Measurements from ENCODE around the gene ACTG1. TPM values are rescaled to one million over a fixed set of nuclear protein-coding genes. Genes with fewer than 3 reads are reported as not detected.
A peak's percentile ranks its signal among the peaks of the same experiment; 100 is the strongest.

Gene ACTG1
- total and polyA plus RNA-seq, 9 donors: 810 to 1,698 (median 1,452) TPM

DNA sequence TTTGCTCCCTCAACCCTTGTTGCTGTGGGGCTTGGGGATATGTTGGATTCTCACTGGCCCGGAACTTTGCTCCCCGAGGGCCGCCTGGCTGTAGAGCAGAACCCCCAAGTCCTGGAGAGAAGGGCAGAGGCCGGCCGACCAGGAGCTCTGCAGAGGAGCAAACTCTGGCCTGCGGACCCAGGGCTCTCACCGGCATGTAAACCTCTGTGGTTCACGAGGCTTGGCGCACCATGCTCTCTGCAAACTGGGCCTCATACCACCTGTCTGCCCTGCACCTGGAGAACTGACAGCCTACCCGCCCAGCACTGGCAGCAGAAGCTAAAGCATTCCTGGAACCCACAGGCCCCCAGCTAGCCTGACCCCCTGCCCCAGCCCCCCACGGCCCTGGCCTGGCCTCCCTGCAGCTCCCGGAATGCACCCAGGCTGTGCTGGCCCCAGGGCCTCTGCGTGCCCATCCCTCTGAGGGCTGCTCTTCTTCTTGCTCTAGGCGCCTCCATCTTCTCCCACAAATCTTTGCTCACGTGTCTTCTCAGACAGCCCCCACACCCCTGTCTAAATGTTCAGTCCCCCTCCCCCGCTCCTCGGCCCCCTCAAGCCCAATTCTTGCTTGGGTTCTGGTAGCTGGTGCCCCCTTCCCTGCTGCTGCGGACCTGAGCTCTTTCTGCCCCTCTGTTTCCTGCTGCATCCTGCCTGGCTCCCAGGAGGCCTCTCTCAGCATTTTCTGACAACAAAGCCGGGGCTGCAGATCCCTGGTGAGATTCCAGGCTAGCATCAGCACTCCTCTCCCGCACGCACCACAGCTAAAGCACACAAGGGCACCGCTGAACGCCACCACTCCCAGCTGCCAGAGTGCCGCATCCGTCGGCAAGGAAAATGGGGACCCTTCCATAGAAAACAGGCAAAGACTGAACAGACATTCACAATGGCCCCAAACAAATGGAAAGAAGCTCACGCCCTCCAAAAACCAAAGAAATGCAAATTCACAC, 23.3 kb downstream of the ACTG1 start:
- Histone ChIP-seq H3K4me1 (ENCODE audit: control insufficient read depth, insufficient read depth, low read length) (peaks cover 37% of the 10 kb centered on the region), H3K36me3 (ENCODE audit: control insufficient read depth, insufficient read depth, low read length) (no peaks in the 10 kb centered on the region), H3K4me3 (ENCODE audit: low read length) (no peak overlapping the region), H3K27ac (ENCODE audit: low read length) (no peak overlapping the region), H3K9me3 (replicated peaks; ENCODE audit: control insufficient read depth, low read depth, low read length) (no peaks in the 10 kb centered on the region), H3K27me3 (ENCODE audit: control insufficient read depth, insufficient read depth, low read length) (peaks cover 20% of the 10 kb centered on the region)
- DNase-seq: no peak
- WGBS (ENCODE audit: insufficient coverage): 49% methylated on average over 23 of the region's 27 CpGs

DNA sequence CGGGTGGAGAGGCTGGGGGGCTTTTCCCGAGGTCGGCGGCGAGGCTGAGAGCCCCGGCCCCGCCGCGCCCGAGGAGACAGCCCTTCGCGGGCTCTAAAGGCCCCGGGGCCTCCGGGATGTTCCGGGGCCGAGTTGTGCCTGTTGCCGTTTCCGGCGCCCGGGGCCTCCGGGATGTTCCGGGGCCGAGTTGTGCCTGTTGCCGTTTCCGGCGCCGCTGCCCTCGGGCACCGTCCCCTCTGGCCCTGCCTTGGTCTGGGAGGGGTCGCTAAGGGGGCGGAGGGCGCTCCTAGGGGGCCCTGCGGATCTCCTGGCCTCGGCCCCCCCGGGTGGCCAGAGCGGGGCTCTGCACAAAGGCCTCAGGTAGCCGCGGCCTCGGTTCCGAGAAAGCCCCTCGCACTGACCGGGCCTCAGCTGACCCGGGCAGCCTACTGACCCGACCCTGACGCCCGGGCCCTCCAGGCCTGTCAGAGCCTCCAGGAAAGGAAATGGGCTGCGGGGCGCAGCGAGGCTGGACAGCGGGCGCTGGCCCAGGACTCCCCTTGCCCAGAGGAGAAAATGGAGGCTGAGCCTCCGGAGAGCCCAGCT, 24.2 kb downstream of the ACTG1 start:
- Histone ChIP-seq H3K4me3 (ENCODE audit: low read length) (peak overlapping the region; percentile 67), H3K9me3 (replicated peaks; ENCODE audit: control insufficient read depth, low read depth, low read length) (no peaks in the 10 kb centered on the region), H3K36me3 (ENCODE audit: control insufficient read depth, insufficient read depth, low read length) (no peaks in the 10 kb centered on the region), H3K4me1 (ENCODE audit: control insufficient read depth, insufficient read depth, low read length) (peaks cover 43% of the 10 kb centered on the region), H3K27ac (ENCODE audit: low read length) (peak overlapping the region; percentile 62), H3K27me3 (ENCODE audit: control insufficient read depth, insufficient read depth, low read length) (peaks cover 17% of the 10 kb centered on the region)
- no peak for DNase-seq
- 6% methylated on average over 49 of the region's 52 CpGs for WGBS (ENCODE audit: insufficient coverage)

DNA sequence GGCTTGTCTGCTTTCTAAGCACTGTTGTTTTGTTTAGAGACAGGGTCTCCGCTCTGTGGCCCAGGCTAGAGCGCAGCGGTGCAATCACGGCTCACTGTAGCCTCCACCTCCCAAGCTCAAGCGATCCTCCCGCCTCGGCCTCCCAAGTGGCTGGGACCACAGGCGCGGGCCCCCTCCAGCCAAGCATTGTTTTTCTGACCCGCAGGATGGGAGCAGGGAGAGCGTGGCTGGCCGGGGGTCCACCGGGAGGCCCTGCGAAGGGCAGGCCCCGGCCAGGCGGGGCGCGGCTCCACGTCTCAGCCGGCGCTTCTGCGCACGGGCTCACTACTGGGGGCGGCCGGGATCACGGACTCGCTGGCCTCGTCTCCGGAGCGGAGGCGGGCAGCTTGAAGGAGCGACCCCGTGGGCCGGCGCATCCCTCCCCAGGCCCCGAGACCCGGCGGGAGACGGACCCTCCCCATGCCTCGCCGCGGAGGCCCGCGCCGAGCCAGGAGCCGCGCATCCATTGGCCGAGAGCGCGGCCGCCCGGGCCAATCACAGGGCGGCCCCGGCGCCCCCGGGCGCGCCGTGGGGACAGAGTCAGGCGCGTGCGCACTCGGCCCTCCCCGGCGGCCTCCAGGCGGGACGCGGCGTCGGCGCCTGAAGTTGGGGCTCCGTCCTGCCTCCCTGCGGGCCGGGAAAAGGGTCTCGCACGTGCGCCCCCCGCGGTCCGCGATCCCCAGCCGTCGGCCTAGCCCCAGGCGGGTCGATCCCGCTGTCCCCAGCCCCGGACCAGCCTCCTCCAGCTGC, 24.9 kb downstream of the ACTG1 start:
- H3K27ac ChIP-seq (ENCODE audit: low read length): peak overlapping the region; percentile 62
- peaks cover 50% of the 10 kb centered on the region for H3K4me1 ChIP-seq (ENCODE audit: control insufficient read depth, insufficient read depth, low read length)
- H3K4me3 ChIP-seq (ENCODE audit: low read length): peak overlapping the region; percentile 67
- DNase-seq: peak; percentile 92
- H3K36me3 ChIP-seq (ENCODE audit: control insufficient read depth, insufficient read depth, low read length): no peaks in the 10 kb centered on the region
- peaks cover 17% of the 10 kb centered on the region for H3K27me3 ChIP-seq (ENCODE audit: control insufficient read depth, insufficient read depth, low read length)
- H3K9me3 ChIP-seq (replicated peaks; ENCODE audit: control insufficient read depth, low read depth, low read length): no peaks in the 10 kb centered on the region
- WGBS (ENCODE audit: insufficient coverage): 4% methylated on average over 87 of the region's 87 CpGs

DNA sequence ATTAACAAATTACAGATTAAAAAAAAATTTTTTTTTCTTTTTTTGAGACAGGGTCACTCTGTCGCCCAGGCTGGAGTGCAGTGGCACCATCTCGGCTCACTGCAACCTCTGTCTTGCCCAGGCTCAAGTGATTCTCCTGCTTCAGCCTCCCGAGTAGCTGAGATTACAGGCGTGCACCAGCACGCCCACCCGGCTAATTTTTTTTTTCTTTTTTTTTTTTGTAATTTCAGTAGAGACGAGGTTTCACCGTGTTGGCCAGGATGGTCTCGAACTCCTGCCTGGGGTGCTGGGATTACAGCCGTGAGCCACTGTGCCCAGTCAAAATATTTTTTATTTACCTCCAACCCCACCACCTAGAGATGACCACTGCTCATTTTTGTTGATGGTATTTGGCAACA, 25.5 kb downstream of the ACTG1 start:
- DNase-seq: no peak
- H3K27me3 ChIP-seq (ENCODE audit: control insufficient read depth, insufficient read depth, low read length): peaks cover 16% of the 10 kb centered on the region
- no peaks in the 10 kb centered on the region for H3K9me3 ChIP-seq (replicated peaks; ENCODE audit: control insufficient read depth, low read depth, low read length)
- H3K4me1 ChIP-seq (ENCODE audit: control insufficient read depth, insufficient read depth, low read length): peaks cover 56% of the 10 kb centered on the region
- H3K27ac ChIP-seq (ENCODE audit: low read length): peak overlapping the region; percentile 77
- WGBS (ENCODE audit: insufficient coverage): 94% methylated on average over 2 of the region's 10 CpGs
- no peaks in the 10 kb centered on the region for H3K36me3 ChIP-seq (ENCODE audit: control insufficient read depth, insufficient read depth, low read length)
- peak overlapping the region; percentile 42 for H3K4me3 ChIP-seq (ENCODE audit: low read length)

DNA sequence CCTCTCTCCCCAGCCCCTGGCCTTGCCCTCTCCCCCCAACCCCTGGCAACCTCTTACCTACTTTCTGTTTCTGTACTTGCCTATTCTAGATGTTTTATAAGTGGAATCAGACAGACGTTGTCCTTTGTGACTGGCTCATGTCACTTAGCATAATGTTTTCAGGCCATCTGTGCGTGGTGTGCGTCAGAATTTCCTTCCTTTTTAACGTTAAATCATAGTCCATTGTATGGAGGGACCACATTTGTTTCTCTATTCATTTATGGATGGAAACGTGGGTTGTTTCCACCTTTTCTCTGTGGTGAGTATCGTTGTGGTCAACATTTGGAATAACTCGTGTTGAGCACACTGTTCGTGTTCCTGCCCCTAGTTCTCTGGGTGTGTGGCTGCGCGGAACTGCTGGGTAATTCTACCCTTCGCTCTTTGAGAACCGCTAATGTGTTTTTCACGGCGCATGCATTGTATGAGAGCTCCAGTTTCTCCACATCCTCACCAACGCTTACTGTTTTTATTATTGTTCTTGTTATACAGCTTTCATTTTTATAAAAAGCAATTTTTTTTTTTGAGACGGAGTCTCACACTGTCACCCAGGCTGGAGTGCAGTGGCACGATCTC, 26.3 kb downstream of the ACTG1 start:
- no peak overlapping the region for H3K4me3 ChIP-seq (ENCODE audit: low read length)
- H3K4me1 ChIP-seq (ENCODE audit: control insufficient read depth, insufficient read depth, low read length): peaks cover 59% of the 10 kb centered on the region
- H3K9me3 ChIP-seq (replicated peaks; ENCODE audit: control insufficient read depth, low read depth, low read length): no peaks in the 10 kb centered on the region
- H3K36me3 ChIP-seq (ENCODE audit: control insufficient read depth, insufficient read depth, low read length): no peaks in the 10 kb centered on the region
- peak overlapping the region; percentile 77 for H3K27ac ChIP-seq (ENCODE audit: low read length)
- peaks cover 14% of the 10 kb centered on the region for H3K27me3 ChIP-seq (ENCODE audit: control insufficient read depth, insufficient read depth, low read length)
- WGBS (ENCODE audit: insufficient coverage): 83% methylated on average over 3 of the region's 17 CpGs
- no peak for DNase-seq

DNA sequence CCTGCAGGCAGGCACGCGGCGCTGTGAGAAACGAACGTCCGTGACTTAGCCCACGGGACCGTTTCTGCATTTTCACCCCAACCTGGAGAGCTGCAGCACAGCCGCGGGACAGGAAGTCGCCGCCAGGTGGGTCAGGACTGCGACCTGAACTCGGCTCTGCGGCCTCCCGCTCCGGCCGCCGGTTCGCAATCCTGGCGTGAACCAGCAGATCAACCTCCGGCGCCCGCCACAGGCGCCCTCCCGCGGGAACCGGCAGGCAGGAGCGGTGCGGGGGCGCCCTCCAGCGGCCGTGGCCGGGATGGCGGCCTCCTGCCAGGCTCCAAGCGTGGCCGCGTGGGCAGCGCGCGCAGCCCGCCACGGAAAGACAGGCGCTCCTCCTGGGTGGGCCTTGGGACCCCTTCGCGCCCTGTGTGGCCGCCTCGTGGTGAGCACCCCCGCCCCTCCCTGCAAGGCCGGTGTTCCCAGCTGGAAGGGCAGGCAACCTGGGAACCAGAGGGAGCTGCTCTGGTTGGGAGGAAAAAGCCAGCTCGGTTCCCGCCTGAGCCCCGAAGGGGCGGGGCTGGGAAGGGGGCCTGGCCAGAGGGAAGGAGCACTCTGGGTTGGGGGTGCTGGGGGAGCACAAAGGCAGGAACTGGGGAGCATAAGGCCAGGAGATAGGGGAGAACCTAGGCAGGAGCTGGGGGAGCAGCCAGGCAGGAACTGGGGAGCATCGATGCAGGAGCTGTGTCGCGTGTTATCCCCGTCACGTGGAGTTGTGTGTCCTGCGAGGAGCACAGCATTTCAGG, 28.2 kb downstream of the ACTG1 start:
- Histone ChIP-seq H3K27me3 (ENCODE audit: control insufficient read depth, insufficient read depth, low read length) (peaks cover 20% of the 10 kb centered on the region), H3K4me1 (ENCODE audit: control insufficient read depth, insufficient read depth, low read length) (peaks cover 64% of the 10 kb centered on the region), H3K36me3 (ENCODE audit: control insufficient read depth, insufficient read depth, low read length) (no peaks in the 10 kb centered on the region), H3K9me3 (replicated peaks; ENCODE audit: control insufficient read depth, low read depth, low read length) (no peaks in the 10 kb centered on the region), H3K4me3 (ENCODE audit: low read length) (peak overlapping the region; percentile 37), H3K27ac (ENCODE audit: low read length) (no peak overlapping the region)
- WGBS (ENCODE audit: insufficient coverage): 3% methylated on average over 60 of the region's 60 CpGs
- peak; percentile 92 for DNase-seq

DNA sequence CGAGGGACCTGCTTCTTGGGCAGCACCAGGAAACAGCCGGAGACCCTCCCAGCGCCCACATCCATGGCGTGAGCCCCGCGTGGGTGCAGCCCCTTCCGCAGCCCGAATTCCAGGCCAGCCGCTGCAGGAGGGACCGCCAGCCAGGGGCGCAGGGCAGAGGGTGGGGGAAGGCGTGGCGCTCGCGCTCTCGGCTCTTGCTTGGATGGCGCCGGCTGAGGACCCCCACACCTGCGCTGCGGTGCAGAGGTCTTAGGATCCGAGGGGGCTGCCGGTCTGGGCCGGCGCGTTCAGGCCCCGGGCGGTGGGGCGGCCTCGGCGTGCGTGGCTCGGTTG, 28.8 kb downstream of the ACTG1 start:
- Histone ChIP-seq H3K9me3 (replicated peaks; ENCODE audit: control insufficient read depth, low read depth, low read length) (no peaks in the 10 kb centered on the region), H3K4me3 (ENCODE audit: low read length) (peak overlapping the region; percentile 25), H3K27me3 (ENCODE audit: control insufficient read depth, insufficient read depth, low read length) (peaks cover 20% of the 10 kb centered on the region), H3K36me3 (ENCODE audit: control insufficient read depth, insufficient read depth, low read length) (no peaks in the 10 kb centered on the region), H3K4me1 (ENCODE audit: control insufficient read depth, insufficient read depth, low read length) (peaks cover 60% of the 10 kb centered on the region), H3K27ac (ENCODE audit: low read length) (peak overlapping the region; percentile 81)
- WGBS (ENCODE audit: insufficient coverage): 7% methylated on average over 32 of the region's 32 CpGs
- no peak for DNase-seq

DNA sequence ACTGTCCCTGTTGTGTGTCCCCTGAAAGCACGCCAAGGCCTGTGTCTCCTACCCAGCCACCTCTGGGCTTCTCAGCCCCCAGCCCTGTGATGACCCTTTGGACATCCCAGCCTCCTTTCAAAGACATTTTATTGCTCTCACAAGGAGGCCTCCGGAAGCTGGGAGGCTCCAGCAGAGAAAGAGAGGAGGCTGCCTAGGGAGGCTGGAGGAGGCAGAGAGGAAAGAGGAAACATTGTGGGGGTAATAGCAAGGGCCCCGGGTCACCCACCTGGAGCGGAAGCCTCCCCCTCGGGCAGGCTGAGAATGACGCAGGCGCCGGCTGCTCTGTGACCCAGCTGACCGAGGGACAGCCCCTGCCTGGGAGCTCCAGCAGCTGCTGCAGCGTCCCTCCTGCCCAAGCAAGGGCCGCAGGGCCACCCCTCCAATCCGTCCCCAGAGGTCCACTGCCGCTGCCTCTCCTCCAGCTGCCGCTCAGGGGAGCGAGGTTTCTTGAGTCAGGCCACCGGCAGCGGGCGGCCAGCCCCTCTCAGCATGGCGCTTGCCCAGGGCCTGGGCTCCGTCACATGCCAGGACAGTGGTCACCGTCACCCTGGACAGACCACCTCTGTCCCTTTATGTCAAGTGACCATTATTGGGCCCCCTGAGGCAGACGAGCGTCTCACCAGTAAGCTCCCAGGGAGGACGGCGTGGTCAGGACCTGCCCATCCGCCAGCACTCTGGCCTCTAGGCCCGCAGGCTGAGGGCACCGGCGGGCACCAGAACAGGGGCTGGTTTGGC, 29.3 kb downstream of the ACTG1 start:
- peak overlapping the region; percentile 25 for H3K4me3 ChIP-seq (ENCODE audit: low read length)

DNA sequence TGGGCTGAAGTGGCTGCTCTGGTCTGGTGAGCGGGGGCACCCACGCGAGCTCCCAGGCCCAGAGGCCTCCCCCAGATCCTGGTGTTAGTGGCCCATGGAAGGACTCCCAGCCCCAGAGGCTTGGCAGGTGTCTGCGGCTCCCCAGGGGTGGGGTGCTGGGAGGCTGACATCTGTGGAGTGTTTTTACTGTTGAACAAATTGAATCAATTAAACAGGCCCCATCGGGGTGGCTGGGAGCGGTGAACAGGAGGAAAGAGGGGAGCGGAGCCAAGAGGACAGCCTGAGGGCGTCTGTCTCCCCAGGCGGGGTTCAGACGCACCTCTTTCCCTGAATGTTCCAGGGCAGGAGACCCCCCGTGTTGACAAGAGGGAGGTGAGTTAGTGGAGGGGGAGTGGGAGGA, 29.9 kb downstream of the ACTG1 start:
- 34% methylated on average over 6 of the region's 11 CpGs for WGBS (ENCODE audit: insufficient coverage)
- Histone ChIP-seq H3K27ac (ENCODE audit: low read length) (peak overlapping the region; percentile 81), H3K4me1 (ENCODE audit: control insufficient read depth, insufficient read depth, low read length) (peaks cover 53% of the 10 kb centered on the region)

More for the DNA sequence above, 29.3 kb downstream of the ACTG1 start:
- peak overlapping the region; percentile 81 for H3K27ac ChIP-seq (ENCODE audit: low read length)
- no peaks in the 10 kb centered on the region for H3K36me3 ChIP-seq (ENCODE audit: control insufficient read depth, insufficient read depth, low read length)
- no peaks in the 10 kb centered on the region for H3K9me3 ChIP-seq (replicated peaks; ENCODE audit: control insufficient read depth, low read depth, low read length)
- DNase-seq: peak; percentile 87
- 28% methylated on average over 27 of the region's 29 CpGs for WGBS (ENCODE audit: insufficient coverage)
- H3K27me3 ChIP-seq (ENCODE audit: control insufficient read depth, insufficient read depth, low read length): peaks cover 20% of the 10 kb centered on the region
- H3K4me1 ChIP-seq (ENCODE audit: control insufficient read depth, insufficient read depth, low read length): peaks cover 55% of the 10 kb centered on the region

More for the DNA sequence above, 29.9 kb downstream of the ACTG1 start:
- DNase-seq: peak; percentile 72
- Histone ChIP-seq H3K36me3 (ENCODE audit: control insufficient read depth, insufficient read depth, low read length) (no peaks in the 10 kb centered on the region), H3K27me3 (ENCODE audit: control insufficient read depth, insufficient read depth, low read length) (peaks cover 20% of the 10 kb centered on the region), H3K4me3 (ENCODE audit: low read length) (no peak overlapping the region), H3K9me3 (replicated peaks; ENCODE audit: control insufficient read depth, low read depth, low read length) (no peaks in the 10 kb centered on the region)

All from muscle of leg (tissue), 11 donors.